CD4-positive, alpha-beta T cell treated with Interleukin-2 at 100 ng/mL for 4 hours (primary cell): ENCODE data around the gene TTYH2.
"Not testable (repeated sequence)": the region's sequence is repeated elsewhere in the genome, so short reads cannot be mapped to it uniquely, and the experiment has no call there.

ENCODE experiments used
- DNase-seq: peaks from one replicate; pipeline ENCODE4 v3.0.0-alpha.2; 2020; ENCODE audit warnings: low spot score

TTYH2 gene

GRCh38 chr17:74267579-74267978, 54.2 kb downstream of the TTYH2 start:
- DNase-seq: no peak

- no peak for DNase-seq
These were observed 54.7 kb downstream of the TTYH2 start for GRCh38 chr17:74267987-74268499.

- DNase-seq: no peak
These were observed 55.2 kb downstream of the TTYH2 start for GRCh38 chr17:74268558-74268957.

GRCh38 chr17:74270333-74270732, 57.0 kb downstream of the TTYH2 start:
- DNase-seq: no peak

- no peak for DNase-seq
These were observed 57.9 kb downstream of the TTYH2 start for GRCh38 chr17:74271281-74271680.

GRCh38 chr17:74271901-74272561, 58.7 kb downstream of the TTYH2 start:
- no peak for DNase-seq

- DNase-seq: no peak
These were observed 59.4 kb downstream of the TTYH2 start for GRCh38 chr17:74272731-74273201.

GRCh38 chr17:74274060-74274708, 60.8 kb downstream of the TTYH2 start, which contains the start of gene DNAI2:
TSS of gene DNAI2 (plus strand) at chr17:74274234. CDS start at chr17:74281818, 7,584 bp downstream.
- peak; percentile 56 for DNase-seq

- no peak for DNase-seq
These were observed 61.5 kb downstream of the TTYH2 start for GRCh38 chr17:74274709-74275340.

GRCh38 chr17:74276051-74276476, 62.7 kb downstream of the TTYH2 start:
- DNase-seq: no peak

- DNase-seq: no peak
These were observed 63.2 kb downstream of the TTYH2 start for GRCh38 chr17:74276541-74277009.

GRCh38 chr17:74277935-74278334, 64.6 kb downstream of the TTYH2 start:
- no peak for DNase-seq

- DNase-seq: not testable (repeated sequence)
These were observed 66.2 kb downstream of the TTYH2 start for GRCh38 chr17:74279617-74280016.

GRCh38 chr17:74280093-74280513, 66.7 kb downstream of the TTYH2 start:
- DNase-seq: peak; percentile 83

- DNase-seq: no peak
These were observed 68.4 kb downstream of the TTYH2 start for GRCh38 chr17:74281799-74282198.

- not testable (repeated sequence) for DNase-seq
These were observed 68.9 kb downstream of the TTYH2 start for GRCh38 chr17:74282274-74282586.

- peak; percentile 80 for DNase-seq
These were observed 69.4 kb downstream of the TTYH2 start for GRCh38 chr17:74282587-74283370.

GRCh38 chr17:74283371-74283673, 70.0 kb downstream of the TTYH2 start:
- DNase-seq: no peak

- no peak for DNase-seq
These were observed 73.7 kb downstream of the TTYH2 start for GRCh38 chr17:74287031-74287602.

- no peak for DNase-seq
These were observed 75.4 kb downstream of the TTYH2 start for GRCh38 chr17:74288785-74289184.

GRCh38 chr17:74289688-74290087, 76.3 kb downstream of the TTYH2 start:
- no peak for DNase-seq

GRCh38 chr17:74290340-74290739, 77.0 kb downstream of the TTYH2 start:
- no peak for DNase-seq
